MM.1S (cell line): ENCODE measurements around the gene MCOLN1.

ENCODE experiments used
- CTCF ChIP-seq: fragments of 300-600 bp; sonication (generic); IDR thresholded peaks from 2 replicates; pipeline ENCODE4 v1.5.1; 2016; ENCODE audit warnings: antibody characterized with exemption, low read length, mixed read lengths
- EZH2 ChIP-seq: fragments of 300-600 bp; sonication (generic); optimal IDR thresholded peaks from 2 replicates; pipeline ENCODE3; 2017; ENCODE audit warnings: low read depth, mild to moderate bottlenecking, antibody characterized with exemption, low read length, mixed read lengths
- EZH2phosphoT487 ChIP-seq: fragments of 300-600 bp; sonication (generic); IDR thresholded peaks from 2 replicates; pipeline ENCODE4 v1.6.1; 2018; ENCODE audit warnings: antibody characterized with exemption, low read length

- TF ChIP-seq CTCF (no peak), EZH2phosphoT487 (no peak), EZH2 (no peak)
These were observed 41.5 kb upstream of the MCOLN1 start for GRCh38 chr19:7480970-7481255.
